SU-DHL-6 (cell line): ENCODE measurements around the gene COP1.

Source experiments
- H2AFZ ChIP-seq: fragments of 200-600 bp; sonication (generic); 2 replicates; pipeline ENCODE4 v1.6.1; 2014; ENCODE audit warnings: low read depth, mild to moderate bottlenecking, moderate library complexity, mixed read lengths, antibody characterized with exemption, low read length; ENCODE audit not compliant: severe bottlenecking
- H3F3A ChIP-seq: fragments of 200-600 bp; shearing (Covaris generic); 2 replicates; pipeline ENCODE4 v1.6.0; 2016; ENCODE audit warnings: antibody characterized with exemption, mild to moderate bottlenecking; ENCODE audit not compliant: insufficient read depth
- H3K27ac ChIP-seq: fragments of 200-600 bp; sonication (generic); 2 replicates; pipeline ENCODE4 v1.5.1; 2016; ENCODE audit warnings: low read depth, mild to moderate bottlenecking, low read length, moderate library complexity, mixed read lengths
- H3K27me3 ChIP-seq: fragments of 200-600 bp; sonication (generic), shearing (Covaris generic); 2 replicates; pipeline ENCODE4 v1.6.0; 2014; ENCODE audit warnings: mild to moderate bottlenecking, low read length
- H3K36me3 ChIP-seq: fragments of 200-600 bp; sonication (generic); 2 replicates; pipeline ENCODE4 v1.6.1; 2014; ENCODE audit warnings: mild to moderate bottlenecking, low read length, mixed read lengths
- H3K4me2 ChIP-seq: fragments of 300-600, 200-600 bp; shearing (Covaris generic), sonication (generic); 2 replicates; pipeline ENCODE4 v1.6.0; 2014; ENCODE audit warnings: low read length, low read depth, mild to moderate bottlenecking; ENCODE audit not compliant: poor library complexity, severe bottlenecking
- H3K4me3 ChIP-seq: fragments of 200-600 bp; sonication (generic); 2 replicates; pipeline ENCODE4 v1.5.1; 2014; ENCODE audit warnings: antibody characterized with exemption, low read length, mild to moderate bottlenecking, mixed read lengths; ENCODE audit not compliant: insufficient read depth, poor library complexity, severe bottlenecking
- H3K79me2 ChIP-seq: fragments of 200-600 bp; sonication (generic); 2 replicates; pipeline ENCODE4 v1.6.1; 2014; ENCODE audit warnings: mild to moderate bottlenecking, low read length, moderate library complexity; ENCODE audit not compliant: insufficient read depth
- H3K9ac ChIP-seq: fragments of 200-600 bp; sonication (generic); 2 replicates; pipeline ENCODE4 v1.7.0; 2014; ENCODE audit warnings: mild to moderate bottlenecking, low read length
- H3K9me2 ChIP-seq: fragments of 200-600 bp; sonication (generic); replicated peaks from 2 replicates; pipeline ENCODE4 v1.6.1; 2014; ENCODE audit warnings: low read length; ENCODE audit not compliant: insufficient read depth
- H3K9me3 ChIP-seq: fragments of 200-600 bp; sonication (generic); 2 replicates; pipeline ENCODE4 v1.6.1; 2014; ENCODE audit warnings: low read length, mixed read lengths; ENCODE audit not compliant: insufficient read depth
- H4K20me1 ChIP-seq: fragments of 200-600 bp; sonication (generic); 2 replicates; pipeline ENCODE4 v1.6.1; 2014; ENCODE audit warnings: low read depth, mild to moderate bottlenecking, antibody characterized with exemption, low read length, moderate library complexity, mixed read lengths
- CTCF ChIP-seq: fragments of 200-600 bp; sonication (generic); IDR thresholded peaks from one replicate; pipeline ENCODE4 v1.5.1; 2017; ENCODE audit warnings: antibody characterized with exemption, mild to moderate bottlenecking, low read length, moderate library complexity; ENCODE audit not compliant: insufficient read depth, poor library complexity, severe bottlenecking
- EZH2phosphoT487 ChIP-seq: fragments of 200-600 bp; sonication (generic), shearing (Covaris generic); conservative IDR thresholded peaks from 2 replicates; pipeline ENCODE4 v1.6.1; 2018; ENCODE audit warnings: mild to moderate bottlenecking, antibody characterized with exemption, low read length, moderate library complexity, mixed read lengths

COP1 gene

GRCh38 chr1:176068901-176069300 lies 138.2 kb downstream of the COP1 start:
- Histone ChIP-seq H2AFZ (no peak overlapping the region), H4K20me1 (0 out of 2 replicates have a peak, but pooled peaks cover 6% of the 10 kb centered on the region), H3K27ac (no peak overlapping the region), H3F3A (no peaks in the 10 kb centered on the region), H3K9me2 (no peaks in the 10 kb centered on the region), H3K9me3 (no peaks in the 10 kb centered on the region), H3K36me3 (peaks cover 14% of the 10 kb centered on the region; the same call in 1 of the 2 replicates), H3K79me2 (peaks cover 6% of the 10 kb centered on the region; the same call in 1 of the 2 replicates), H3K4me3 (no peak overlapping the region), H3K9ac (no peak overlapping the region), H3K27me3 (no peaks in the 10 kb centered on the region), H3K4me2 (no peak overlapping the region)
- TF ChIP-seq EZH2phosphoT487, result no peak
- TF ChIP-seq CTCF, result no peak

GRCh38 chr1:176068256-176068655 lies 138.8 kb downstream of the COP1 start:
- Histone ChIP-seq H3K4me2 (no peak overlapping the region), H3K9me3 (no peaks in the 10 kb centered on the region), H2AFZ (no peak overlapping the region), H4K20me1 (0 out of 2 replicates have a peak, but pooled peaks cover 5% of the 10 kb centered on the region), H3K9ac (no peak overlapping the region), H3K27ac (no peak overlapping the region), H3F3A (no peaks in the 10 kb centered on the region), H3K9me2 (no peaks in the 10 kb centered on the region), H3K79me2 (peaks cover 5% of the 10 kb centered on the region; the same call in 1 of the 2 replicates), H3K27me3 (no peaks in the 10 kb centered on the region), H3K4me3 (no peak overlapping the region), H3K36me3 (peaks cover 14% of the 10 kb centered on the region; the same call in 1 of the 2 replicates)
- no peak for TF ChIP-seq EZH2phosphoT487
- no peak for TF ChIP-seq CTCF

- no peaks in the 10 kb centered on the region for H4K20me1 ChIP-seq
- no peak overlapping the region for H3K4me3 ChIP-seq
- H3K9me2 ChIP-seq, result no peaks in the 10 kb centered on the region
- no peak overlapping the region for H3K9ac ChIP-seq
- no peaks in the 10 kb centered on the region for H3K9me3 ChIP-seq
- no peaks in the 10 kb centered on the region for H3K79me2 ChIP-seq
- no peak for TF ChIP-seq EZH2phosphoT487
- no peaks in the 10 kb centered on the region for H3K27me3 ChIP-seq
- no peak overlapping the region for H2AFZ ChIP-seq
- no peak overlapping the region for H3K4me2 ChIP-seq
- 0 out of 2 replicates have a peak, but pooled peaks cover 3% of the 10 kb centered on the region for H3K36me3 ChIP-seq
- H3F3A ChIP-seq, result no peaks in the 10 kb centered on the region
- H3K27ac ChIP-seq, result no peak overlapping the region
Measured at GRCh38 chr1:176066709-176067108, 140.4 kb downstream of the COP1 start.

- Histone ChIP-seq H2AFZ (no peak overlapping the region), H3K4me3 (no peak overlapping the region), H4K20me1 (no peaks in the 10 kb centered on the region), H3K79me2 (no peaks in the 10 kb centered on the region), H3K9me3 (no peaks in the 10 kb centered on the region), H3K27ac (no peak overlapping the region), H3F3A (peaks cover 2% of the 10 kb centered on the region; the same call in 1 of the 2 replicates), H3K4me2 (no peak overlapping the region), H3K9ac (no peak overlapping the region), H3K36me3 (peaks cover 3% of the 10 kb centered on the region; the same call in 1 of the 2 replicates), H3K9me2 (no peaks in the 10 kb centered on the region), H3K27me3 (no peaks in the 10 kb centered on the region)
- TF ChIP-seq CTCF (no peak), EZH2phosphoT487 (no peak)
Measured at GRCh38 chr1:176058686-176059085, 148.4 kb downstream of the COP1 start.
